ENCODE results near the gene CLCF1.

The CLCF1 gene

DNA sequence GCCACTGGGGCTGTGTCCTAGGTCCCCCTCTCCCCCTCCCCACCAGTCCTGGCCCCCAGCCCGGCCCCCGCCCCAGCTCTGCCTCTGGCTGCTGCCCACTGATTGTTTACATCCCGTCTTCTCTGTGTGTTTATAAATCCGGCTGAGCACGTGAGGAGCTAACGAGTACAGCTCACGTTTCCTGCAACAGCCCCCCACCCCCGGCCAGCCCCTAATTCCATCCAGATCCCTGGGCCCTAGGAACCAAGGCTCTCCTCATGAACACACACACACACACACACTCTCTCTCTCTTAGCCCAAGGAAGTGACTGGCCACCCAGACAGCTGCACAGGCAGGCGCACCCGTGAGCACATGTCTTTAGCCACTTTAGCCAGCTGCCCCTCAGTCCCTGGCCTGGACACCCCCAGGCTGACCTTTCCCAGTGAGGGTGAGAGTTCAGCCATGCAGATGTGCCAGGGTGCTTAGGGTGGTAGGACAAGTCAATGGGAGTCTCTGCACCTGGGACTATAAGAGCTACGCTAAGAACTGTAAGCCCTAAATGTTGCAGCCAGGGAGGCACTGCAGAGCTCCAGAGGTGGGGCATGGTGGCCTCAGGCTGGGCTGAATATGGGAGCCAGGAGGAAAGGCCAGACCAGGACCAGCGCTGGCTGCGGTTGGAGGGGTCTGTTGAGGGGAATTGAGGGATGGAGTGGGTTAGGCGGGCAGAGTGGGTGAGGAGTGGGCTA is 2.9 kb downstream of the CLCF1 start:
- Histone ChIP-seq H3K27ac (ENCODE audit: low read depth, low read length, poor library complexity, severe bottlenecking) (no peak overlapping the region), H3K9ac (ENCODE audit: low read length) (no peak overlapping the region), H2AFZ (ENCODE audit: low read length) (no peak overlapping the region), H3K36me3 (ENCODE audit: insufficient read depth, low read length) (no peaks in the 10 kb centered on the region), H3K4me2 (ENCODE audit: low read length) (no peak overlapping the region), H3K9me2 (ENCODE audit: low read depth, low read length) (no peaks in the 10 kb centered on the region), H3F3A (ENCODE audit: insufficient read depth, low read length) (no peaks in the 10 kb centered on the region), H3K79me2 (ENCODE audit: insufficient read depth, low read length) (no peaks in the 10 kb centered on the region), H3K27me3 (ENCODE audit: insufficient read depth, low read length) (0 out of 2 replicates have a peak, but pooled peaks cover 11% of the 10 kb centered on the region), H3K4me3 (ENCODE audit: low read depth, low read length, poor library complexity, severe bottlenecking) (no peak overlapping the region), H3K4me1 (ENCODE audit: insufficient read depth, low read length, severe bottlenecking) (peaks cover 15% of the 10 kb centered on the region), H3K9me3 (ENCODE audit: low read length) (no peaks in the 10 kb centered on the region), H4K20me1 (ENCODE audit: insufficient read depth, low read length) (no peaks in the 10 kb centered on the region)
- TF ChIP-seq EZH2 (IDR thresholded peaks at IDR 0.05; ENCODE audit: borderline replicate concordance, low read length) = no peak
- TF ChIP-seq, protein P1, sequence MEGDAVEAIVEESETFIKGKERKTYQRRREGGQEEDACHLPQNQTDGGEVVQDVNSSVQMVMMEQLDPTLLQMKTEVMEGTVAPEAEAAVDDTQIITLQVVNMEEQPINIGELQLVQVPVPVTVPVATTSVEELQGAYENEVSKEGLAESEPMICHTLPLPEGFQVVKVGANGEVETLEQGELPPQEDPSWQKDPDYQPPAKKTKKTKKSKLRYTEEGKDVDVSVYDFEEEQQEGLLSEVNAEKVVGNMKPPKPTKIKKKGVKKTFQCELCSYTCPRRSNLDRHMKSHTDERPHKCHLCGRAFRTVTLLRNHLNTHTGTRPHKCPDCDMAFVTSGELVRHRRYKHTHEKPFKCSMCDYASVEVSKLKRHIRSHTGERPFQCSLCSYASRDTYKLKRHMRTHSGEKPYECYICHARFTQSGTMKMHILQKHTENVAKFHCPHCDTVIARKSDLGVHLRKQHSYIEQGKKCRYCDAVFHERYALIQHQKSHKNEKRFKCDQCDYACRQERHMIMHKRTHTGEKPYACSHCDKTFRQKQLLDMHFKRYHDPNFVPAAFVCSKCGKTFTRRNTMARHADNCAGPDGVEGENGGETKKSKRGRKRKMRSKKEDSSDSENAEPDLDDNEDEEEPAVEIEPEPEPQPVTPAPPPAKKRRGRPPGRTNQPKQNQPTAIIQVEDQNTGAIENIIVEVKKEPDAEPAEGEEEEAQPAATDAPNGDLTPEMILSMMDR (IDR thresholded peaks at IDR 0.05; ENCODE audit: low read length) = no peak

DNA sequence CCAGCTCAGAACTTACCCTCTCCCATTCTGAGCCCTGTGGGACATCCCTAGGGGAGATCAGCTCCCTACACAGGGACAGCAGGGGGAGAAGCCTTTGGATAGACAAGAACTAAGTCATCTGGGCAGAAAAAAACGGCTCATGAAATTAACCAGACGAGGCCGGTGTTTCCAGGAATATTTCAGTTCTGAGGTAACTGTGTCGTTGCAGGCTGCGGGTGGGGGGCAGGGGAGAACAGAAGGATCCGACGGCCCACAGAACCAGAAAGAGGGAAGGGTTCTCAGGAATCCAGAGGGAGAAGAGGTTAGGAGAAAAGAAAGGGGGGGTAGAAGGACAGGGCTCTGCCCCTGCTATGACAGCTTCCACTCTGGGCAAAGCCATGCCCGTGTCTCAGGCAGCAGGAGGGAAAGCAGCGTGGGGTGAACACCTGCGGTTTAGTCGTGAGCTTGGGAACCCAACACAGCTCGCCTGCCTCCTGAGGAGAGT is 3.6 kb downstream of the CLCF1 start:
- no peak for TF ChIP-seq EZH2 (IDR thresholded peaks at IDR 0.05; ENCODE audit: borderline replicate concordance, low read length)
- TF ChIP-seq, protein P1 (IDR thresholded peaks at IDR 0.05; ENCODE audit: low read length) = no peak
- Histone ChIP-seq H3K27ac (ENCODE audit: low read depth, low read length, poor library complexity, severe bottlenecking) (no peak overlapping the region), H3K4me3 (ENCODE audit: low read depth, low read length, poor library complexity, severe bottlenecking) (no peak overlapping the region)

DNA sequence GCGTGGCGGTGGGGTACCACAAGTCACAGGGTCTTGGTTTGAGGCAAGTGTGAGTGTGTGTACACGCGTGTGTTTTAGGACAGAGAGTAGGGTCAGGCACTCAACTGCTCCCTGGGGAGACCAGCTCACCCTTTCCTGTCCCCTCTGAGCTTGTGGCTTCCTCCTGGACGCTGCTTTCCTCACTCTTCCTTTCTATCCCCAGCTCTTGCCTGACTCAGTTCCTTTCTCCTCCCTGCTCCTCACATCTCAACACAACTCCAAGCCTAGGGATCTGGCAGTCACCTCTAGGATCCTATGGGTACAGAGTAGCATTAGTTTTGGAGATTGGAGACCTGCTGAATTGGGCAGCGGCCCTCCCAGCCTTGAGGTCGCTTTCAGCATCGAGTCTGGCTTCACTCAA is 4.1 kb downstream of the CLCF1 start:
- Histone ChIP-seq H3K36me3 (ENCODE audit: insufficient read depth, low read length) (no peaks in the 10 kb centered on the region), H3K27me3 (ENCODE audit: insufficient read depth, low read length) (0 out of 2 replicates have a peak, but pooled peaks cover 11% of the 10 kb centered on the region), H3K79me2 (ENCODE audit: insufficient read depth, low read length) (no peaks in the 10 kb centered on the region), H3K4me2 (ENCODE audit: low read length) (no peak overlapping the region), H3F3A (ENCODE audit: insufficient read depth, low read length) (no peaks in the 10 kb centered on the region), H3K4me1 (ENCODE audit: insufficient read depth, low read length, severe bottlenecking) (peaks cover 23% of the 10 kb centered on the region), H3K4me3 (ENCODE audit: low read depth, low read length, poor library complexity, severe bottlenecking) (no peak overlapping the region), H3K9me3 (ENCODE audit: low read length) (no peaks in the 10 kb centered on the region), H2AFZ (ENCODE audit: low read length) (no peak overlapping the region), H4K20me1 (ENCODE audit: insufficient read depth, low read length) (no peaks in the 10 kb centered on the region), H3K27ac (ENCODE audit: low read depth, low read length, poor library complexity, severe bottlenecking) (no peak overlapping the region), H3K9me2 (ENCODE audit: low read depth, low read length) (no peaks in the 10 kb centered on the region), H3K9ac (ENCODE audit: low read length) (no peak overlapping the region)
- TF ChIP-seq, protein P1 (IDR thresholded peaks at IDR 0.05; ENCODE audit: low read length) = no peak
- no peak for TF ChIP-seq EZH2 (IDR thresholded peaks at IDR 0.05; ENCODE audit: borderline replicate concordance, low read length)

More for the DNA sequence above, 3.6 kb downstream of the CLCF1 start:
- no peaks in the 10 kb centered on the region for H3K36me3 ChIP-seq (ENCODE audit: insufficient read depth, low read length)
- H3K79me2 ChIP-seq (ENCODE audit: insufficient read depth, low read length) = no peaks in the 10 kb centered on the region
- H2AFZ ChIP-seq (ENCODE audit: low read length) = no peak overlapping the region
- H3F3A ChIP-seq (ENCODE audit: insufficient read depth, low read length) = no peaks in the 10 kb centered on the region
- H3K4me2 ChIP-seq (ENCODE audit: low read length) = no peak overlapping the region
- no peaks in the 10 kb centered on the region for H3K9me3 ChIP-seq (ENCODE audit: low read length)
- H4K20me1 ChIP-seq (ENCODE audit: insufficient read depth, low read length) = no peaks in the 10 kb centered on the region
- peaks cover 20% of the 10 kb centered on the region for H3K4me1 ChIP-seq (ENCODE audit: insufficient read depth, low read length, severe bottlenecking)
- H3K9me2 ChIP-seq (ENCODE audit: low read depth, low read length) = no peaks in the 10 kb centered on the region
- H3K9ac ChIP-seq (ENCODE audit: low read length) = no peak overlapping the region
- H3K27me3 ChIP-seq (ENCODE audit: insufficient read depth, low read length) = 0 out of 2 replicates have a peak, but pooled peaks cover 11% of the 10 kb centered on the region

Measured in OCI-LY1 (cell line).